ENCODE data around the gene DLL3. TPM values are rescaled to one million over a fixed set of nuclear protein-coding genes. Genes with fewer than 3 reads are reported as not detected.

DLL3 gene
- total RNA-seq, 1 experiment from 2014 or later: 16.4 TPM

GRCh38 chr19:39506944-39507714 lies 8.4 kb downstream of the DLL3 start (continued):
- TF ChIP-seq CBFB (CRISPR knock-in tag; IDR thresholded peaks at IDR 0.05; ENCODE audit: low read depth) (peak; percentile 99), TEAD1 (CRISPR knock-in tag; IDR thresholded peaks at IDR 0.05) (peak; percentile 100), ZNF396 (CRISPR knock-in tag; IDR thresholded peaks at IDR 0.05; ENCODE audit: borderline replicate concordance) (no peak), NFE2L1 (CRISPR knock-in tag; IDR thresholded peaks at IDR 0.05) (peak; percentile 99), MAX (CRISPR knock-in tag; IDR thresholded peaks at IDR 0.05) (peak; percentile 99), ZNF512 (CRISPR knock-in tag; IDR thresholded peaks at IDR 0.05; ENCODE audit: borderline replicate concordance) (0 out of 2 replicates have a peak, but pooled peaks have one; percentile 65), TEAD4 (CRISPR knock-in tag; IDR thresholded peaks at IDR 0.05) (peak; percentile 94), GTF2I (CRISPR knock-in tag; conservative IDR thresholded peaks at IDR 0.05) (no peak), ZNF281 (CRISPR knock-in tag; IDR thresholded peaks at IDR 0.05) (peak; percentile 93), PRDM15 (CRISPR knock-in tag; IDR thresholded peaks at IDR 0.05) (peak; percentile 75), USF1 (CRISPR knock-in tag; IDR thresholded peaks at IDR 0.05) (peak; percentile 86), AR (CRISPR knock-in tag; IDR thresholded peaks at IDR 0.05) (no peak), ATF6 (CRISPR knock-in tag; IDR thresholded peaks at IDR 0.05) (no peak), E2F1 (CRISPR knock-in tag; IDR thresholded peaks at IDR 0.05) (peak; percentile 96), E2F4 (CRISPR knock-in tag; IDR thresholded peaks at IDR 0.05; ENCODE audit: borderline replicate concordance, low read depth) (peak; percentile 94), NR3C1 (CRISPR knock-in tag; conservative IDR thresholded peaks at IDR 0.05; ENCODE audit: low read depth) (peak; percentile 99), OVOL2 (CRISPR knock-in tag; IDR thresholded peaks at IDR 0.05; ENCODE audit: borderline replicate concordance) (no peak), NR2C2 (CRISPR knock-in tag; IDR thresholded peaks at IDR 0.05) (peak; percentile 81; the same call in 1 of the 2 replicates), FOXJ3 (CRISPR knock-in tag; IDR thresholded peaks at IDR 0.05; ENCODE audit: borderline replicate concordance) (no peak)

All from WTC11 (cell line).